Measurements from ENCODE around the gene SART1.

SART1 gene

DNA sequence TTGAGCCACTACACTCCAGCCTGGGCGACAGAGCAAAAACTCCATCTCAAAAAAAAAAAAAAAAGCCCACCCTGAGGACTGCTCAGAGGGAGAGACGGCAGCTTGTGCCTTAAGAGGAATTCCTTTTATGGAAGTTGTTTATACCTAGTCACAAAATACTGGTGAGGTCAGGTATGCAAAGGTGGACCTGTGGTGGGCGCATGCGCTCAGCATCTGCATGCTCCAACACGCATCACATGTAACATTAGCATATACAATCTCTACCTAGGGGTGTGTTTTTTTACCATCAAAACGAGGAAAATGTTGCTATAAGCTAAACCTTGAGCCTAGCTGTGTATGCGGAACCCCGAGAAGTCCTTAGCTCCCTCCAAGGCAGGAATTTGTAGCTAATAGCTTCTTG is 6.8 kb upstream of the SART1 start:
- no peak overlapping the region for H3K27ac ChIP-seq (ENCODE audit: low read length, poor library complexity, severe bottlenecking)
- no peak for DNase-seq
- H3K79me1 ChIP-seq (replicated peaks; ENCODE audit: low read length, poor library complexity, severe bottlenecking) = no peaks in the 10 kb centered on the region
- no peak overlapping the region for H2AFZ ChIP-seq (ENCODE audit: low read depth, low read length)
- no peak overlapping the region for H4K91ac ChIP-seq (ENCODE audit: low read length)
- no peak overlapping the region for H2BK5ac ChIP-seq (ENCODE audit: low read depth, low read length, poor library complexity, severe bottlenecking)
- no peaks in the 10 kb centered on the region for H3K4me1 ChIP-seq (ENCODE audit: control insufficient read depth, insufficient read depth, low read depth, low read length)
- H3K18ac ChIP-seq (ENCODE audit: low read depth in 1 of 2, low read length in 2 of 2) = no peak overlapping the region
- no peak overlapping the region for H2AK5ac ChIP-seq (ENCODE audit: low read length, severe bottlenecking)
- H3K9me3 ChIP-seq (ENCODE audit: control insufficient read depth, low read length) = no peaks in the 10 kb centered on the region
- no peak overlapping the region for H3K4me2 ChIP-seq (ENCODE audit: low read length, poor library complexity, severe bottlenecking)
- H2BK12ac ChIP-seq (ENCODE audit: low read length in 2 of 2) = no peak overlapping the region
- no peak overlapping the region for H3K4ac ChIP-seq (ENCODE audit: low read depth in 1 of 2, low read length in 2 of 2)
- no peak overlapping the region for H3K14ac ChIP-seq (ENCODE audit: low read length in 2 of 2)
- H2BK15ac ChIP-seq (ENCODE audit: low read depth, poor library complexity, severe bottlenecking) = no peak overlapping the region
- H3K4me3 ChIP-seq (ENCODE audit: insufficient read depth in 1 of 2, low read depth in 1 of 2, low read length in 2 of 2) = no peak overlapping the region
- no peak overlapping the region for H3K9ac ChIP-seq (ENCODE audit: low read length)
- 90% methylated on average over 7 of the region's 8 CpGs for WGBS
- no peak overlapping the region for H2BK120ac ChIP-seq (ENCODE audit: low read depth, low read length)
- no peak overlapping the region for H4K8ac ChIP-seq (ENCODE audit: low read length)
- H3K23ac ChIP-seq (ENCODE audit: low read length in 2 of 2) = peak overlapping the region in 1 of 2 experiments; percentile 31
- no peaks in the 10 kb centered on the region for H3K36me3 ChIP-seq (ENCODE audit: control insufficient read depth in 1 of 2, insufficient read depth in 2 of 2, low read depth in 1 of 2, low read length in 2 of 2)
- no peaks in the 10 kb centered on the region for H3K27me3 ChIP-seq (ENCODE audit: control insufficient read depth in 1 of 2, insufficient read depth in 1 of 2, low read length in 2 of 2)

DNA sequence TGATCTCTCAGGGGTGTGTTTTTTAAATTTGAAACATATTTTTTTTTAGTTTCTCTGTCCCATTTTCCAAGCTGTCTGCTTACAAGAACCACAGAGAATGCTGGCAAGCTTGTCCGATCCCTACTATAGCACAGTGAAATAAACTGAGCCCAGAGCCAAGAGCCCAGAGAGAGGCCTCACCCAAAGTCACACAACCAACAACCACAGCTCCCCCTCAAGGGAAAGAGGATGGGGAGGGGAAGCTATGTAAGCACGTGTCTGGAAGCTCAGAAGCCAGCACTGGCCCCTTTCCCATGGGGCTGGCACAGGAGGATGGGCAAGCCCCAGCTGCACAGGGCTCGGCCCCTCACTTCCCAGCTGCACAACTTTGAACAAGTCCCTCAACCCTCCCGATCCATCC is 3.2 kb upstream of the SART1 start:
- WGBS = 63% methylated on average over 3 of the region's 4 CpGs

DNA sequence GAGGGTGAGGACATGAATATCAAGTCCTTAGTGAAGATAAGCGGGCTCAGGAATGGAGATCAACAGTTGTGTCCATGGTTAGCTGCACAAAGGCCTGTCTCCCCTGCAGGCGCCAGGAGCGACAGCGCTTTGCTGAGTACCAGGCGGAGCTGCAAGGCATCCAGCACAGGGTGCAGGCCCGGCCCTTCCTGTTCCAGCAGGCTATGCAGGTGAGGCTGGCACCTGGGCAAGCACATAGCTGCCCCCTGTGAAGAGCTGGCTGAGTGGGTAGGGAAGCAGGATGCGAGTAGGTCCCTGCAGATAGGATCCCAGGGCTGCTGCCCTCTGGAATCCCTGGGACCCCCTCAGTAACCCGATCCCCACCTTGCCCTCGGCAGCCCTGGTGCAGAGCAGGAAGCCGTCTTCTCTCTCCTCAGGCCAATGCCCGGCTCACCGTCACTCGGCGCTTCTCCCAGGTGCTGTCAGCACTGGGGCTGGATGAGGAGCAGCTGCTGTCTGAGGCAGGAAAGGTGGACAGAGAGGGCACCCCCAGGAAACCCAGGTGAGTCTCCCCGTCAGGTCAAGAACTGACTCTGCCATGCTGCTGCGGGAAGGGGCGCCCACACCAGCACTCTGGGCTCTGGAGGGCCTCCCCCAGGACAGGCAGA is 2.6 kb upstream of the SART1 start:
- H3K9ac ChIP-seq (ENCODE audit: low read length) = no peak overlapping the region
- no peak overlapping the region for H3K18ac ChIP-seq (ENCODE audit: low read depth in 1 of 2, low read length in 2 of 2)
- peaks cover 9% of the 10 kb centered on the region for H3K4me1 ChIP-seq (ENCODE audit: control insufficient read depth, insufficient read depth, low read depth, low read length)
- no peak overlapping the region for H3K4me3 ChIP-seq (ENCODE audit: insufficient read depth in 1 of 2, low read depth in 1 of 2, low read length in 2 of 2)
- H2AFZ ChIP-seq (ENCODE audit: low read depth, low read length) = no peak overlapping the region
- no peak for DNase-seq
- H3K27ac ChIP-seq (ENCODE audit: low read length, poor library complexity, severe bottlenecking) = no peak overlapping the region
- H2BK12ac ChIP-seq (ENCODE audit: low read length in 2 of 2) = no peak overlapping the region
- H3K9me3 ChIP-seq (ENCODE audit: control insufficient read depth, low read length) = no peaks in the 10 kb centered on the region
- H4K91ac ChIP-seq (ENCODE audit: low read length) = no peak overlapping the region
- H3K27me3 ChIP-seq (ENCODE audit: control insufficient read depth in 1 of 2, insufficient read depth in 1 of 2, low read length in 2 of 2) = no peaks in the 10 kb centered on the region
- no peak overlapping the region for H2BK5ac ChIP-seq (ENCODE audit: low read depth, low read length, poor library complexity, severe bottlenecking)
- H3K23ac ChIP-seq (ENCODE audit: low read length in 2 of 2) = no peak overlapping the region
- H4K8ac ChIP-seq (ENCODE audit: low read length) = no peak overlapping the region
- no peak overlapping the region for H2AK5ac ChIP-seq (ENCODE audit: low read length, severe bottlenecking)
- no peak overlapping the region for H2BK15ac ChIP-seq (ENCODE audit: low read depth, poor library complexity, severe bottlenecking)
- no peak overlapping the region for H2BK120ac ChIP-seq (ENCODE audit: low read depth, low read length)
- no peak overlapping the region for H3K4me2 ChIP-seq (ENCODE audit: low read length, poor library complexity, severe bottlenecking)
- no peaks in the 10 kb centered on the region for H3K79me1 ChIP-seq (replicated peaks; ENCODE audit: low read length, poor library complexity, severe bottlenecking)
- no peak overlapping the region for H3K14ac ChIP-seq (ENCODE audit: low read length in 2 of 2)
- H3K36me3 ChIP-seq (ENCODE audit: control insufficient read depth in 1 of 2, insufficient read depth in 2 of 2, low read depth in 1 of 2, low read length in 2 of 2) = peaks cover 2 to 3% of the 10 kb centered on the region in 2 experiments
- WGBS = 77% methylated on average over 17 of the region's 17 CpGs
- no peak overlapping the region for H3K4ac ChIP-seq (ENCODE audit: low read depth in 1 of 2, low read length in 2 of 2)

More for the DNA sequence above, 3.2 kb upstream of the SART1 start:
- DNase-seq = no peak
- Histone ChIP-seq H3K79me1 (replicated peaks; ENCODE audit: low read length, poor library complexity, severe bottlenecking) (no peaks in the 10 kb centered on the region), H3K36me3 (ENCODE audit: control insufficient read depth in 1 of 2, insufficient read depth in 2 of 2, low read depth in 1 of 2, low read length in 2 of 2) (no peaks in the 10 kb centered on the region), H3K4me1 (ENCODE audit: control insufficient read depth, insufficient read depth, low read depth, low read length) (peaks cover 6% of the 10 kb centered on the region), H2BK15ac (ENCODE audit: low read depth, poor library complexity, severe bottlenecking) (no peak overlapping the region), H3K14ac (ENCODE audit: low read length in 2 of 2) (no peak overlapping the region), H2BK5ac (ENCODE audit: low read depth, low read length, poor library complexity, severe bottlenecking) (no peak overlapping the region), H3K4me2 (ENCODE audit: low read length, poor library complexity, severe bottlenecking) (no peak overlapping the region), H2AK5ac (ENCODE audit: low read length, severe bottlenecking) (no peak overlapping the region), H3K18ac (ENCODE audit: low read depth in 1 of 2, low read length in 2 of 2) (no peak overlapping the region), H4K91ac (ENCODE audit: low read length) (no peak overlapping the region), H3K27me3 (ENCODE audit: control insufficient read depth in 1 of 2, insufficient read depth in 1 of 2, low read length in 2 of 2) (no peaks in the 10 kb centered on the region), H3K27ac (ENCODE audit: low read length, poor library complexity, severe bottlenecking) (no peak overlapping the region), H2BK120ac (ENCODE audit: low read depth, low read length) (no peak overlapping the region), H2BK12ac (ENCODE audit: low read length in 2 of 2) (no peak overlapping the region), H3K4me3 (ENCODE audit: insufficient read depth in 1 of 2, low read depth in 1 of 2, low read length in 2 of 2) (no peak overlapping the region), H3K9me3 (ENCODE audit: control insufficient read depth, low read length) (no peaks in the 10 kb centered on the region), H3K4ac (ENCODE audit: low read depth in 1 of 2, low read length in 2 of 2) (no peak overlapping the region), H3K9ac (ENCODE audit: low read length) (no peak overlapping the region), H4K8ac (ENCODE audit: low read length) (no peak overlapping the region), H2AFZ (ENCODE audit: low read depth, low read length) (no peak overlapping the region), H3K23ac (ENCODE audit: low read length in 2 of 2) (no peak overlapping the region)

DNA sequence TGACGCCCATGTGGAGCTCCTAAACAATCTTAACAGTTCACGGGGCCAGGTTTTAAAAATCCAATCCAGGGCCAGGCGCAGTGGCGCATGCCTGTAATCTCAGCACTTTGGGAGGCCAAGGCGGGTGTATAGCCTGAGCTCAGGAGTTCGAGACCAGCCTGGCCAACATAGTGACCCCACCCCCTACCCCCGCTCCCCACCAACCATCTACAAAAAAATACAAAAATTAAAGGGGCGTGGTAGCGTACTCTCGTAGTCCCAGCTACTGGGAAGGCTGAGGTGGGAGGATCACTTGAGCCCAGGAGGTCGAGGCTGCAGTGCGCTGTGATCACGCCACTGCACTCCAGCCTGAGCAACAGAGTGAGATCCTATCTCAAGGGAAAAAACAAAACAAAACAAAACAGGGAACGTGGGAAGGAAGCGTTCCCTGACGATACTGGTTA is 689 bp upstream of the SART1 start:
- Histone ChIP-seq H3K14ac (ENCODE audit: low read length in 2 of 2) (no peak overlapping the region), H3K23ac (ENCODE audit: low read length in 2 of 2) (no peak overlapping the region), H3K36me3 (ENCODE audit: control insufficient read depth in 1 of 2, insufficient read depth in 2 of 2, low read depth in 1 of 2, low read length in 2 of 2) (peaks cover 22 to 23% of the 10 kb centered on the region in 2 experiments), H3K9me3 (ENCODE audit: control insufficient read depth, low read length) (no peaks in the 10 kb centered on the region), H4K91ac (ENCODE audit: low read length) (peak overlapping the region; percentile 22), H3K18ac (ENCODE audit: low read depth in 1 of 2, low read length in 2 of 2) (peak overlapping the region; percentile 65 to 76), H2BK120ac (ENCODE audit: low read depth, low read length) (peak overlapping the region; percentile 45), H3K9ac (ENCODE audit: low read length) (peak overlapping the region; percentile 96), H3K4me1 (ENCODE audit: control insufficient read depth, insufficient read depth, low read depth, low read length) (peaks cover 13% of the 10 kb centered on the region), H3K27me3 (ENCODE audit: control insufficient read depth in 1 of 2, insufficient read depth in 1 of 2, low read length in 2 of 2) (no peaks in the 10 kb centered on the region), H4K8ac (ENCODE audit: low read length) (peak overlapping the region; percentile 69), H3K27ac (ENCODE audit: low read length, poor library complexity, severe bottlenecking) (peak overlapping the region; percentile 83), H3K4me3 (ENCODE audit: insufficient read depth in 1 of 2, low read depth in 1 of 2, low read length in 2 of 2) (peak overlapping the region; percentile 55 to 92), H2BK5ac (ENCODE audit: low read depth, low read length, poor library complexity, severe bottlenecking) (no peak overlapping the region), H3K4ac (ENCODE audit: low read depth in 1 of 2, low read length in 2 of 2) (peak overlapping the region; percentile 10 to 42), H2AFZ (ENCODE audit: low read depth, low read length) (no peak overlapping the region), H2BK12ac (ENCODE audit: low read length in 2 of 2) (no peak overlapping the region), H2BK15ac (ENCODE audit: low read depth, poor library complexity, severe bottlenecking) (peak overlapping the region; percentile 62), H3K79me1 (replicated peaks; ENCODE audit: low read length, poor library complexity, severe bottlenecking) (peaks cover 16% of the 10 kb centered on the region), H2AK5ac (ENCODE audit: low read length, severe bottlenecking) (no peak overlapping the region), H3K4me2 (ENCODE audit: low read length, poor library complexity, severe bottlenecking) (peak overlapping the region; percentile 59)
- DNase-seq = no peak
- WGBS = 65% methylated on average over 13 of the region's 16 CpGs
